Esophagus squamous epithelium (tissue), 5 donors: ENCODE data around the gene OAF. TPM values are rescaled to one million over a fixed set of nuclear protein-coding genes. Genes with fewer than 3 reads are reported as not detected.

Experiments used
- DNase-seq: peaks from one replicate; lab custom pipeline; 2025; lab: John Stamatoyannopoulos, UW
- H3K27ac ChIP-seq, 4 donors: fragments of 200-600 bp; sonication (generic); one replicate each; pipeline ENCODE4 v1.5.1; 2016 to 2019; ENCODE audit warnings: mild to moderate bottlenecking in 1 of 4
- H3K27me3 ChIP-seq, 4 donors: fragments of 200-600 bp; sonication (generic); 1 replicate in 3 of 4; 2 replicates in 1 of 4; pipeline versions ENCODE4 v1.5.1 to v1.6.0; 2017 to 2021; ENCODE audit warnings: antibody characterized with exemption in 1 of 4
- H3K36me3 ChIP-seq, 3 donors: fragments of 200-600 bp; sonication (generic); one replicate each; pipeline ENCODE4 v1.5.1; 2016 to 2019
- H3K4me1 ChIP-seq, 3 donors: fragments of 200-600 bp; sonication (generic); one replicate each; pipeline ENCODE4 v1.5.1; 2017 to 2019
- H3K4me3 ChIP-seq, 4 donors: fragments of 200-600 bp; sonication (generic); 1 replicate in 3 of 4; 2 replicates in 1 of 4; pipeline ENCODE4 v1.5.1; 2016 to 2019; ENCODE audit warnings: mild to moderate bottlenecking in 2 of 4, moderate library complexity in 1 of 4
- H3K9me3 ChIP-seq, 3 donors: fragments of 200-600 bp; sonication (generic); one replicate each; pipeline ENCODE4 v1.5.1; 2016 to 2019
- CTCF ChIP-seq, 6 experiments: fragments of 450-650 bp in 4 of 6; fragments of 200-600 bp in 2 of 6; sonication (generic) in 2 of 6; IDR thresholded peaks; one replicate each; pipeline ENCODE4 v1.5.1; 2016 to 2019; ENCODE audit warnings: antibody characterized with exemption in 6 of 6, mild to moderate bottlenecking in 4 of 6, moderate library complexity in 4 of 6
- POLR2A ChIP-seq, 4 donors: fragments of 450-650 bp; IDR thresholded peaks; one replicate each; pipeline ENCODE4 v1.6.1; 2017; ENCODE audit warnings: antibody characterized with exemption in 4 of 4, mild to moderate bottlenecking in 4 of 4, moderate library complexity in 3 of 4
- WGBS, 2 donors: methylation state at CpG; one replicate each; pipeline ENCODE4 v1.1.5; 2018; 5-methylcytosine and 5-hydroxymethylcytosine counted together
- intact Hi-C: fragments of 100-400 bp; cut with DNase I; formaldehyde crosslinking; loops from one replicate; pipeline ENCODE4 v1.15.0; 2022
- total RNA-seq, 4 donors: library from RNA; depleted of rRNA; stranded (reverse); fragments of >200 nt; gene quantifications; one replicate each; pipeline ENCODE4 v1.1.0, GENCODE V29; 2016
- donor health status: DM: yes; HTN: yes; CAD: no.

Gene OAF
- total RNA-seq, 4 donors from 2014 or later, result 7.4 to 49.0 (median 14.3) TPM

DNA sequence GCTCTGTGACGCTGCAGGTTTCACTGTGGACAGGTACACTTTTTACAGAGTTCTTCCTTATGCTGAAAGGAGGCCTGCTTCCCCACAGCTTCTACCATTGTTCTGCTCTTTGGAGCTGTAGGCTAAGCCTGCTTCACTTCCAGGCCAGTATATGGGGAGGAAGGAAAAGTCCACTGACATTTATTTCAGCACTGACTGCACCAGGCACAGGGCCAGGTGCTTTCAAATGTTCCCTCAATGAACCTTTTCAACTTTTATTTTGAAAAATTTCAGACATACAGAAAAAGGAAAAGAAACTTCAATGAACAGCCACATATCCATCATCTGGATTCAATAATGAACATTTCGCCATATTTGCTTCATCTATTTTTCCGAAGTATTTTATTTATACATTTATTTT lies 51.1 kb downstream of the OAF start:
- WGBS, 2 donors, result 65 to 86% methylated on average over 3 of the region's 3 CpGs

GRCh38 chr11:120267319-120267718 lies 56.5 kb downstream of the OAF start:
- H3K9me3 ChIP-seq, result no peaks in the 10 kb centered on the region
- DNase-seq, result no peak
- no peaks in the 10 kb centered on the region for H3K36me3 ChIP-seq
- TF ChIP-seq POLR2A (IDR thresholded peaks at IDR 0.05), result no peak
- TF ChIP-seq CTCF (IDR thresholded peaks at IDR 0.05), result no peak
- intact Hi-C loops, result no loop called here
- H3K4me1 ChIP-seq, result peaks cover 6 to 19% (median 6%) of the 10 kb centered on the region in 3 donors
- no peak overlapping the region for H3K4me3 ChIP-seq
- whole genome bisulfite sequencing, 2 donors, result 55 to 88% methylated on average over 2 of the region's 2 CpGs
- H3K27me3 ChIP-seq, result peaks cover 0 to 30% (median 0%) of the 10 kb centered on the region in 4 donors
- H3K27ac ChIP-seq, result no peak overlapping the region

More for the DNA sequence above, 51.1 kb downstream of the OAF start:
- Histone ChIP-seq H3K36me3 (no peaks in the 10 kb centered on the region), H3K9me3 (no peaks in the 10 kb centered on the region), H3K4me3 (no peak overlapping the region), H3K27me3 (peaks cover 0 to 27% (median 0%) of the 10 kb centered on the region in 4 donors), H3K4me1 (peaks cover 0 to 22% (median 4%) of the 10 kb centered on the region in 3 donors), H3K27ac (no peak overlapping the region)
- intact Hi-C loops, result no loop called here
- TF ChIP-seq POLR2A (IDR thresholded peaks at IDR 0.05) (no peak), CTCF (IDR thresholded peaks at IDR 0.05) (no peak)
- no peak for DNase-seq

DNA sequence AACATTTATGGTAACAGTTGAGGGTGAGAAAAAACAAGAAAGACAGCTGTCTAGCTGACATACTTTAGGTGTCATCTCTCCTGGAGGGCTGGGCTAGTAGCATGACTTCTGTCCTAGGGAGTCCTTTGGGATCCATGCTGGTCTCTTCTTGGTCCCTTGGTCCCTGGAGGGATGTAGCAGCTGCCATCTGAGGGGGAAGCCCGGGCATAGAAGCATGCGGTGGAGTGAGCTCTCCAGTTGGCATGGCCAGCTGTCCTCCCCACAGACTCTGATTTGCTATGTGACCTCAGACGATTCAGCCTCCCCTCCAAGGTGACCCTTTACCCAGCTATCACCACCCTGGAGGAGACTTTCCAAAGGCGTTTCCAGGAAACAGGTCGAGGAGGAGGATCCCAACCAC lies 57.9 kb downstream of the OAF start:
- H3K27ac ChIP-seq, result no peak overlapping the region
- intact Hi-C loops, result no loop called here
- H3K36me3 ChIP-seq, result no peaks in the 10 kb centered on the region
- no peak overlapping the region for H3K4me3 ChIP-seq
- WGBS, 2 donors, result 59 to 79% methylated on average over 3 to 4 of the region's 5 CpGs
- no peak for TF ChIP-seq POLR2A (IDR thresholded peaks at IDR 0.05)
- no peak for TF ChIP-seq CTCF (IDR thresholded peaks at IDR 0.05)
- peaks cover 6 to 23% (median 8%) of the 10 kb centered on the region in 3 donors for H3K4me1 ChIP-seq
- DNase-seq, result no peak
- peaks cover 0 to 30% (median 0%) of the 10 kb centered on the region in 4 donors for H3K27me3 ChIP-seq
- H3K9me3 ChIP-seq, result no peaks in the 10 kb centered on the region

DNA sequence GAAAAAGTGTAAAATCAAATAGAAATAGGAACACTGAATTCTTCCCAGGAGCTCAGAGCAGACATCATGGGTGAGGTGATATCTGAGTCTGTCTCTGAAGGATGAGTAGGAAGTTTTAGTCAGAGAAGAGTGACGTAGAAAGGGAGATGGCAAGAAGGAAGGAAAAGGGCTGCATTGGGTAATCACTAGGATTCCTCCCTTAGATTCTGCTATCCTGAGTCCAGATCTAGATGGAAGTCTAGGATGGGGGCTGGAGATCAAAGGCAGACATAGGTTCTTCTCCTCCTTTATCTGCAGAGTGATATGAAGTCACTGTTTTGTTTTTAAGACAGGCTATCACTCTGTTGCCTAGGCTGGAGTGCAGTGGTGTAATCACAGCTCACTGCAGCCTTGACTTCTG lies 59.6 kb downstream of the OAF start:
- H3K27me3 ChIP-seq, result peaks cover 0 to 30% (median 0%) of the 10 kb centered on the region in 4 donors
- H3K36me3 ChIP-seq, result no peaks in the 10 kb centered on the region
- peak overlapping the region in 2 of 4 donors; percentile 79 to 83 for H3K27ac ChIP-seq
- intact Hi-C loops, result no loop called here
- DNase-seq, result no peak
- 64 to 75% methylated on average over 1 of the region's 1 CpG for WGBS, 2 donors
- peaks cover 6 to 23% (median 8%) of the 10 kb centered on the region in 3 donors for H3K4me1 ChIP-seq
- H3K4me3 ChIP-seq, result no peak overlapping the region
- no peak for TF ChIP-seq POLR2A (IDR thresholded peaks at IDR 0.05)
- TF ChIP-seq CTCF (IDR thresholded peaks at IDR 0.05), result no peak
- no peaks in the 10 kb centered on the region for H3K9me3 ChIP-seq

- Histone ChIP-seq H3K36me3 (no peaks in the 10 kb centered on the region), H3K4me3 (no peak overlapping the region), H3K27me3 (peaks cover 0 to 24% (median 0%) of the 10 kb centered on the region in 4 donors), H3K27ac (peak overlapping the region; percentile 57 to 83 (median 72)), H3K9me3 (no peaks in the 10 kb centered on the region), H3K4me1 (peaks cover 6 to 23% (median 8%) of the 10 kb centered on the region in 3 donors)
- TF ChIP-seq CTCF (IDR thresholded peaks at IDR 0.05), result no peak
- 57 to 71% methylated on average over 1 to 3 of the region's 5 CpGs for WGBS, 2 donors
- intact Hi-C loops, result no loop called here
- DNase-seq, result no peak
Observed at GRCh38 chr11:120271672-120272071, 60.8 kb downstream of the OAF start.
